ENCODE results near the gene YTHDF1. TPM values are rescaled to one million over a fixed set of nuclear protein-coding genes. Genes with fewer than 3 reads are reported as not detected.
"Not testable (repeated sequence)": the region's sequence is repeated elsewhere in the genome, so short reads cannot be mapped to it uniquely, and the experiment has no call there.

YTHDF1 gene
- total RNA-seq: 18.2 TPM

GRCh38 chr20:63216041-63216848, at the start of gene YTHDF1:
Gene YTHDF1, minus strand, starts transcription at chr20:63216131. Its CDS starts 239 bp downstream, at chr20:63215892.
- DNase-seq (ENCODE audit: low spot score): peak; percentile 98
- peak; percentile 96 for ATAC-seq

- no peak for ATAC-seq
- no peak for DNase-seq (ENCODE audit: low spot score)
Observed at GRCh38 chr20:63264519-63264918, 48.6 kb upstream of the YTHDF1 start.

GRCh38 chr20:63264000-63264399, 48.1 kb upstream of the YTHDF1 start:
- DNase-seq (ENCODE audit: low spot score) (no peak), ATAC-seq (no peak)

DNA sequence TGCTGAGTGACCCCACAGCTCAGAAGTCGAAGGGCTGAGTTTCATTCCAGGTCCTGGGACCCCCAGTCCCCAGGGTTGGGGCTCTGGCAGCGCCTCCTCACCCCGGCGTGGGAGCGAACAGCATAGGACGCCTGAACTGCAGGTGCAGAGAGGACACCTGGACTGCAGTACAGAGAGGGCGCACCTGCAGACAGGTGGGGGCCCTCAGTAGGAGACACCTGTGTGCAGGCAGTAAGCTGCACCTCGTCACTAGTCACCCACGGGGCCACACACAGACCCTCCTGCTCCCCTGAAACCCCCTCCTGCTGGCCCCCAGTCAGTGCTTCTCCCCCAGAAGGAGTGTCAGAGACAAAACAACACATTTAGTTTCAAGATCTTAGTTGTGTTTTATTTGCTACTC, 46.9 kb upstream of the YTHDF1 start:
- DNase-seq (ENCODE audit: low spot score): no peak

DNA sequence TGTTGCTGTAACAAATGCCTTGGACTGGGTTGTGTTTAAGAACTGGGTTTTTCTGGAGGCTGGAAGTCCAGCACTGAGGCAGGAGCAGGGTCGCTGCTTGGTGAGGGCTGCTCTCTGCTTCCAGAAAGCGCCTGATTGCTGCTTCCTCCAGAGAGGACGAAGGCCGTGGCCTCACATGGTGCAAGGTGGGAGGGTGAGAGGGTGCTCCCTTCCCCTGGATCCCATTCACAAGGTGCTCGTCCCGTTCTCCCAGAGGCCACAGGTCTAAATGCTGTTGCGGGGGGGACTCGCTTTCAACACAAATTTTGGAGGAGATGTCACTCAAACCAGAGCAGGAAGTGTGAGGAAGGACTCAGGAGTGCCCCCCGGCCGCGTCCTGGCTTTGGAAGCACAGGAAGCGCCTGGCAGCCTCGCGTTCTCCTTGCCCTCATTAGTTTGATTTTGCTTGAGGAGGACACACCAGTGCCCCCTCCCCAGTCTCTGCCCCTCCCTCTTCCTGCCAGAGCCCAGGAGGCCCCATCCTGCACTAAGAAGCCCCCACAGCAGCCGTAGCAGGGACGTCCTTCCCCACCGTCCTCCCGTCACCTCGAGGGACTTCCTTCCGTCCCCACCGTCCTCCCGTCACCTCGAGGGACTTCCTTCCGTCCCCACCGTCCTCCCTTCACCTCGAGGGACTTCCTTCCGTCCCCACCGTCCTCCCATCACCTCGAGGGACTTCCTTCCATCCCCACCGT, 46.0 kb upstream of the YTHDF1 start:
- DNase-seq (ENCODE audit: low spot score) (no peak), ATAC-seq (no peak)

More for the DNA sequence above, 46.9 kb upstream of the YTHDF1 start:
- ATAC-seq: no peak

GRCh38 chr20:63261060-63261794, 45.3 kb upstream of the YTHDF1 start:
- DNase-seq (ENCODE audit: low spot score): no peak
- ATAC-seq: no peak

DNA sequence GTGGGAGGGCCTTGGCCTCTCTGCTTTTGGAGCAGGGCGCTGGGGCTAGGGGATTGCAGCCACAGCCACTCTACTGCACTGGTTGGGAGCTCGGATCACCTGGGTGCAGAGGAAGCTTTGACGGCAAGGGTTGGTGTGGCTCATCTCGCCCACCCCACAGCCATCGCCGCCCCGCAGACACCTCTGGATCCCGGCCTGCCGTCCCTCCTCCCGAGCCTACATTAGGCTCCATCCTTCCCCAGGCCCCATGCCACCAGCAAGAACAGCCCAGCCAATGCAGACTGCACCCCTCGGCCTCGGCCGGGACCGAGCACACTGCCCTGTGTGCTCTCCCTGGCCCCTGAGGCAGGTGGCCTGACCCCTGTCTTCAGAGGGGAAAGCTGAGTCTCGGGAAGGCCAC, 44.6 kb upstream of the YTHDF1 start:
- ATAC-seq (no peak), DNase-seq (ENCODE audit: low spot score) (no peak)

DNA sequence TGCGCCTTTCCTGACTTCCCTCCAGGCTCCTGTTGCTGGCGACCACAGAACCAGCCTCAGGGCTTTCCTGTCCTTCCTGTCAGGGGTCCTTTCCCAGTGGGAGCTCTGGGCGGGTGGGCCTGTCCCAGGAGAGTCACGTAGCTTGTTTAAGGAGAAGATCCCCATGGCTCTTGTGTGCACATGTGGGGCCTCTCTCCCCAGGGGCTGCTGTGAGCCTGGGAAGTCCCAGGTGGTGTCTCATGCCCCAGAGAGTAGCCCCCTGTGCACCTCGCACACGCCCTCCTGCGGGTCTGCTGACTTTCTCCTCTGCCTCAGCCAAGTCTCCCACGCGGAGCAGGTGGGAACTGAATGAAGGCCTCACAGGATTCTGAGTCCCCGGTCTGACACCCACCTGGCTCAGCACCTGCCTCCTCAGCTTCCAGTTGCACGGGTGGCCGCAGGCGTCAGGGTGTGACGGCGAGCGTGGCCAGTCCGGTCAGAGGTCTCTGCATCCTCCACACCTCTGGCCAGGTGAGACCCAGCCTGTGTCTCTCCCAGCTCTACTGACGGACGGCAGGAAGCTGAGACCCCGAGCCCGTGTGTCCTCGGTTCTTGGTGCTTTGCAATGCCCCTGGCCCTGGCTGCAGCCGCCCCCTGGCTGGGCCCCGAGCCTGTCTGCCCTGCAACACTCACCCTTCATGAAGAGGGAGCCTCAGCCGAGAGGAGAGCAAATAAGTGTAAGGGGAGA, 44.0 kb upstream of the YTHDF1 start:
- no peak for DNase-seq (ENCODE audit: low spot score)

DNA sequence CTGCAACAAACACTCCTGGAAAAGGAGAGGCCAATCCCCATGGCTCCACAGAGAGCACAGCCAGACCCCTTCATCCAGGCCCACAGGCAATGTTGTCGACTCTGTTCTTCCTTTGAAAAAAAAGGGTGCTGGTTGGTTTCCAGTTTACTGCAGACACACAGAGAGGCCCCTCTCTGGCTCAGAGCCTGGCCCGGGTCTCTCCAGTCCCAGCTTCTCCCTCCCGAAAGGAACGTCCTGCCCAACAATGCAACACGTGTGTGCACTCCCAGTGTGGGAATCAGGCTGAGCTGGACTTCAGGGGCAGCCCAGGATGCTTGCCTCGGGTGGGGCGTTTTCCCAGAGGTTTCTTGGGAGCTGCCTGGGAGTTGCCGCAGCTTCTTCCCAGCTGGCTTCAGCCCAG, 42.9 kb upstream of the YTHDF1 start:
- ATAC-seq: no peak
- DNase-seq (ENCODE audit: low spot score): no peak

More for the DNA sequence above, 44.0 kb upstream of the YTHDF1 start:
- no peak for ATAC-seq

GRCh38 chr20:63257629-63258028, 41.7 kb upstream of the YTHDF1 start:
- DNase-seq (ENCODE audit: low spot score): no peak
- no peak for ATAC-seq

- DNase-seq (ENCODE audit: low spot score) (no peak), ATAC-seq (no peak)
Observed at GRCh38 chr20:63256954-63257353, 41.0 kb upstream of the YTHDF1 start.

- no peak for ATAC-seq
- DNase-seq (ENCODE audit: low spot score): no peak
Observed at GRCh38 chr20:63255931-63256704, 40.2 kb upstream of the YTHDF1 start.

GRCh38 chr20:63254606-63255384, 38.9 kb upstream of the YTHDF1 start:
- ATAC-seq: peak; percentile 28
- DNase-seq (ENCODE audit: low spot score): no peak

DNA sequence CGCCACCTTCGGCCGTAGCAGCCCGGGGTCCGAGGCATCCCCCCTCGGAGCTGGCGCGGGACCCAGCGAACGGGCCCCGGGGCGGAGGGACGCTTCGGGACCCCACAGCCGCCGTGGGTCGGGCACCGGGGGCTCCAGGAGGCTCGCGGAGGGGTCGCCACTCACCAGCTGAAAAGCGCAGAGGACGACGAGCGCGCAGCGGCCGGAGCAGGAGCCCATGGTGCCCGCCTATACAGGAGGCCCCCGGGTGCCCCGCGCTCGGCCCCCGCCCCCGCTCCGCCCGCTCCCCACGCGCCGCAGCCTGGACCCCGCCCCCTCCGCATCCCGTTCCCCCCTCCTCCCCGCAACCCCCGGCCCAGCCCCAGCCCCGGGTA, 38.3 kb upstream of the YTHDF1 start, which contains the start of gene NKAIN4:
NKAIN4 (minus strand) TSS at position 232 of the 374 bp plus-strand sequence; CDS start at position 219, 13 bp downstream.
- no peak for ATAC-seq
- DNase-seq (ENCODE audit: low spot score): no peak

- ATAC-seq (no peak), DNase-seq (ENCODE audit: low spot score) (no peak)
Observed at GRCh38 chr20:63253438-63254231, 37.7 kb upstream of the YTHDF1 start.

DNA sequence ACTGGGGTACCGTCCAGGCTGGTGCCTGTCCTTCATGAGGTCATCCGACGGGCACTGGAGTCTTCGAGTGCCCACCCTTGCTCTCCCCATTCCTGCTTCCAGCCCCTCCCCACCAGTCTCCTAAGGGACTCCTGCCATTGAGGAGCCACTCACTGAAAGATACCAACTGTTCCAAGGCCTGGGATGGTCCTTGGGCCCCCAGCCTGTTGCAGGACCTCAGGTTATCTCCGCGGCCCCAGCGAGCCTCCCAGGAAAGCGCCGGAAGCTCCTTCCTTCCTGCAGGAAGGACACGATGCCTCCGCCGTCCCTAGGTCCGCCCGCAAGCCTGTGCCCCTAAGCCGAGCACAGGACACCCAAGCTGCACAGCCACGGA, 37.1 kb upstream of the YTHDF1 start:
- ATAC-seq: no peak
- no peak for DNase-seq (ENCODE audit: low spot score)

GRCh38 chr20:63252284-63252711, 36.4 kb upstream of the YTHDF1 start:
- ATAC-seq: no peak

DNA sequence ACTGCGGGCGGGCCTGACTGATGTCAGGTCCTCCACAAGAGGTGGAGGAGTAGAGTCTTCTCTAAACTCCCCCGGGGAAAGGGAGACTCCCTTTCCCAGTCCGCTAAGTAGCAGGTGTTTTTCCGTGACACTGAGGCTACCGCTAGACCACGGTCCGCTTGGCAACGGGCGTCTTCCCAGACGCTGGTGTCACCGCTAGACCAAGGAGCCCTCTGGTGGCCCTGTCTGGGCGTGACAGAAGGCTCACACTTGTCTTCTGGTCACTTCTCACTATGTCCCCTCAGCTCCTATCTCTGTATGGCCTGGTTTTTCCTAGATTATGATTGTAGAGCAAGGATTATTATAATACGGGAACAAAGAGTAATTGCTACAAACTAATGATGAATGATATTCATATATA, 35.4 kb upstream of the YTHDF1 start:
- DNase-seq (ENCODE audit: low spot score); ATAC-seq: not testable (repeated sequence)

More at GRCh38 chr20:63252284-63252711, 36.4 kb upstream of the YTHDF1 start:
- DNase-seq (ENCODE audit: low spot score): no peak

Data from left lobe of liver (tissue), 2 donors.